GM19025 (cell line): ENCODE data around the gene AHCYL1.
A peak's percentile ranks its signal among the peaks of the same experiment; 100 is the strongest.
"Not testable (repeated sequence)": the region's sequence is repeated elsewhere in the genome, so short reads cannot be mapped to it uniquely, and the experiment has no call there.

ENCODE experiments used
- ATAC-seq: cut with Tn5 transposase; IDR thresholded peaks from one replicate; pipeline ENCODE4 v1.9.1; 2021; ENCODE audit warnings: mild to moderate bottlenecking, low read depth, moderate library complexity; ENCODE audit not compliant: unreplicated experiment

AHCYL1 gene

GRCh38 chr1:109996476-109996875, 11.9 kb downstream of the AHCYL1 start:
- no peak for ATAC-seq

- no peak for ATAC-seq
Measured at GRCh38 chr1:109997204-109997866, 12.8 kb downstream of the AHCYL1 start.

- no peak for ATAC-seq
Measured at GRCh38 chr1:109997867-109998229, 13.3 kb downstream of the AHCYL1 start.

- ATAC-seq: no peak
Measured at GRCh38 chr1:110002695-110003094, 18.1 kb downstream of the AHCYL1 start.

GRCh38 chr1:110003747-110004428, 19.3 kb downstream of the AHCYL1 start:
- peak; percentile 73 for ATAC-seq

- no peak for ATAC-seq
Measured at GRCh38 chr1:110004583-110004982, 20.0 kb downstream of the AHCYL1 start.

- ATAC-seq: no peak
Measured at GRCh38 chr1:110005971-110006370, 21.4 kb downstream of the AHCYL1 start.

GRCh38 chr1:110006516-110006915, 22.0 kb downstream of the AHCYL1 start:
- ATAC-seq: no peak

- no peak for ATAC-seq
Measured at GRCh38 chr1:110007046-110007830, 22.7 kb downstream of the AHCYL1 start.

- no peak for ATAC-seq
Measured at GRCh38 chr1:110008971-110009565, 24.5 kb downstream of the AHCYL1 start.

- peak; percentile 94 for ATAC-seq
Measured at GRCh38 chr1:110011527-110012041, 27.0 kb downstream of the AHCYL1 start.

GRCh38 chr1:110012100-110012780, 27.7 kb downstream of the AHCYL1 start:
- peak; percentile 43 for ATAC-seq

- ATAC-seq: no peak
Measured at GRCh38 chr1:110017792-110018191, 33.2 kb downstream of the AHCYL1 start.

GRCh38 chr1:110018396-110018795, 33.8 kb downstream of the AHCYL1 start:
- ATAC-seq: no peak

- ATAC-seq: no peak
Measured at GRCh38 chr1:110019770-110020169, 35.2 kb downstream of the AHCYL1 start.

GRCh38 chr1:110021285-110021684, 36.7 kb downstream of the AHCYL1 start:
- ATAC-seq: no peak

- ATAC-seq: no peak
Measured at GRCh38 chr1:110024613-110025012, 40.0 kb downstream of the AHCYL1 start.

- not testable (repeated sequence) for ATAC-seq
Measured at GRCh38 chr1:110030687-110031086, 46.1 kb downstream of the AHCYL1 start.

- ATAC-seq: no peak
Measured at GRCh38 chr1:110032327-110032726, 47.8 kb downstream of the AHCYL1 start.

GRCh38 chr1:110033421-110033820, 48.9 kb downstream of the AHCYL1 start:
- no peak for ATAC-seq
